C4-2B (cell line): ENCODE data around the gene POLE.

ENCODE experiments used
- ZFX ChIP-seq: fragments of 450-650 bp; IDR thresholded peaks from 2 replicates; pipeline ENCODE4 v1.6.1; 2017
- TF ChIP-seq, protein P1 (sequence below): fragments of 450-650 bp; conservative IDR thresholded peaks from 2 replicates; pipeline ENCODE4 v1.5.1; 2017; ENCODE audit warnings: mild to moderate bottlenecking

DNA sequence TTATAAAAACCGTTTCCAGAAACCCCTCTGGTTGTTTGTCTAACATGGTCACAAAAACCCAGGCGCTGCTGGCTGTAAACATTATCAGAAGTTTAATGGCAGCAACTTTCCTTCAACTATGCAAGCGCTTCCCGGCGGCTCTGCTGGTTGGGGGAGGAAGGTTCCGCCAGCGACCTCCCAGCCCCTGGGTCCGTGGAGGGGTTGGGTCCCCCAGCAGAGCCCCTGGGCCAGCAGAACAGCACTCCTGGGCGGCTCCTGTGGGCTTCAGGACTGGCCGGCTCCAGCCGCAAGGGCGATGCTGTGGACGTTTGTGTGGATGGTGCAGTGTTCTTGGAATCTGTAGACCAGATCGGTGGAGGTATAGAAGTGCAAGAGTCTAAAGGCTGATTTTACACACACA is 102.7 kb downstream of the POLE start:
- TF ChIP-seq, protein P1, sequence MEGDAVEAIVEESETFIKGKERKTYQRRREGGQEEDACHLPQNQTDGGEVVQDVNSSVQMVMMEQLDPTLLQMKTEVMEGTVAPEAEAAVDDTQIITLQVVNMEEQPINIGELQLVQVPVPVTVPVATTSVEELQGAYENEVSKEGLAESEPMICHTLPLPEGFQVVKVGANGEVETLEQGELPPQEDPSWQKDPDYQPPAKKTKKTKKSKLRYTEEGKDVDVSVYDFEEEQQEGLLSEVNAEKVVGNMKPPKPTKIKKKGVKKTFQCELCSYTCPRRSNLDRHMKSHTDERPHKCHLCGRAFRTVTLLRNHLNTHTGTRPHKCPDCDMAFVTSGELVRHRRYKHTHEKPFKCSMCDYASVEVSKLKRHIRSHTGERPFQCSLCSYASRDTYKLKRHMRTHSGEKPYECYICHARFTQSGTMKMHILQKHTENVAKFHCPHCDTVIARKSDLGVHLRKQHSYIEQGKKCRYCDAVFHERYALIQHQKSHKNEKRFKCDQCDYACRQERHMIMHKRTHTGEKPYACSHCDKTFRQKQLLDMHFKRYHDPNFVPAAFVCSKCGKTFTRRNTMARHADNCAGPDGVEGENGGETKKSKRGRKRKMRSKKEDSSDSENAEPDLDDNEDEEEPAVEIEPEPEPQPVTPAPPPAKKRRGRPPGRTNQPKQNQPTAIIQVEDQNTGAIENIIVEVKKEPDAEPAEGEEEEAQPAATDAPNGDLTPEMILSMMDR = no peak
- TF ChIP-seq ZFX = no peak
